HG03354 (cell line): Measurements from ENCODE around the gene NSD2.
"Not testable (repeated sequence)": the region's sequence is repeated elsewhere in the genome, so short reads cannot be mapped to it uniquely, and the experiment has no call there.

Experiments used
- ATAC-seq: cut with Tn5 transposase; IDR thresholded peaks from one replicate; pipeline ENCODE4 v1.9.1; 2021; ENCODE audit warnings: mild to moderate bottlenecking; ENCODE audit not compliant: unreplicated experiment, poor library complexity, severe bottlenecking

Gene NSD2

GRCh38 chr4:1870578-1871443 lies at the start of gene NSD2:
NSD2 (plus strand) TSS chr4:1871393; CDS start chr4:1900655, 29,262 bp downstream.
- ATAC-seq, result peak; percentile 64

- ATAC-seq, result no peak
These were observed 49.3 kb upstream of the NSD2 start for GRCh38 chr4:1821679-1822567.

- ATAC-seq, result no peak
These were observed 48.3 kb upstream of the NSD2 start for GRCh38 chr4:1822568-1823544.

- no peak for ATAC-seq
These were observed 47.7 kb upstream of the NSD2 start for GRCh38 chr4:1823545-1823932.

GRCh38 chr4:1824746-1825145 lies 46.4 kb upstream of the NSD2 start:
- ATAC-seq, result no peak

GRCh38 chr4:1825326-1825725 lies 45.9 kb upstream of the NSD2 start:
- ATAC-seq, result no peak

GRCh38 chr4:1826531-1827350 lies 44.5 kb upstream of the NSD2 start:
- ATAC-seq, result no peak

GRCh38 chr4:1830234-1830633 lies 41.0 kb upstream of the NSD2 start:
- no peak for ATAC-seq

GRCh38 chr4:1830642-1831228 lies 40.5 kb upstream of the NSD2 start:
- no peak for ATAC-seq

- no peak for ATAC-seq
These were observed 39.9 kb upstream of the NSD2 start for GRCh38 chr4:1831331-1831730.

- no peak for ATAC-seq
These were observed 38.5 kb upstream of the NSD2 start for GRCh38 chr4:1832690-1833089.

GRCh38 chr4:1833307-1834046 lies 37.7 kb upstream of the NSD2 start:
- ATAC-seq, result peak; percentile 16

- ATAC-seq, result peak; percentile 71
These were observed 37.0 kb upstream of the NSD2 start for GRCh38 chr4:1834047-1834775.

- ATAC-seq, result not testable (repeated sequence)
These were observed 35.4 kb upstream of the NSD2 start for GRCh38 chr4:1835836-1836235.

- ATAC-seq, result no peak
These were observed 34.5 kb upstream of the NSD2 start for GRCh38 chr4:1836650-1837049.

- ATAC-seq, result no peak
These were observed 34.1 kb upstream of the NSD2 start for GRCh38 chr4:1837069-1837468.

- ATAC-seq, result no peak
These were observed 31.9 kb upstream of the NSD2 start for GRCh38 chr4:1839282-1839681.
